ENCODE data around the gene RHBG. TPM values are rescaled to one million over a fixed set of nuclear protein-coding genes. Genes with fewer than 3 reads are reported as not detected.

Gene RHBG
- total and polyA plus RNA-seq, 12 donors, result 0.16 to 3.0 (median 0.99) TPM; not detected in 2

DNA sequence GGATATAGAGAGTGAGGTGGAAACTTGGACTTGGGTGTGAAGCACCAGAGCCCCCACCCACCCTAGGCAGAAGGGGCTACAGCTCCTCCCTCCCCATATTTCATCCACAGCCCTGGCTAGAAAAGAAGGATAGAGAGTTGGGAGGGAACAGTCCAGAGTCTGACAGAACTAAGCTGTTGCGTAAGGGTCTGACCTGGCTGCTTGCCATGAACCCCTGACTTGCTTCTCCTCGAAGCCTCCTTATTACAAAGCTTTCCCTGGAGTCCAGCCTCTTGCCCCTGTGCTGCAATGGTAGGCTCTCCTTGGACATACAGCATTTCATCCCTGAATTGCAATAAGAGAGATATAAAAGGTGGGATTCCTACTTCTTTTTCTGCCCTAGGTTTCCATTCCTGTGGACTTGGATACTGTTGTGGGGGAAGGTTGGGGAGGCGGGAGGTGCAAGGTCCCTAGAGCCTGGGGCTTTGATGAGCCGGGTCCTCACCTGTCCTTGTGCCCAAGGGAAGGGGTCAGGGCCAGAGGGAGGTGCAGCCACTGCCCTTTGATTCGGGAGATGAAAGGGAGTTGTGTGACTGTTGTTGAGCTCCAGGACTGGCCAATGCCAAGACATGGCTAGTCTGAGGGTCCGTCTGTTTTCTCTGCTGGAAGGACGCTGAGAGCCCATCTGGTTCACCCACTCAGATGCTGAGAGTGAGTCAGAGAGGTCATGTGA is 2.7 kb downstream of the RHBG start:
- DNase-seq, result peak; percentile 38 to 85 (median 69)
- Histone ChIP-seq H3K36me3 (replicated peaks in 1 of 2) (no peaks in the 10 kb centered on the region), H3K4me3 (no peak overlapping the region), H3K4me1 (replicated peaks in 1 of 2) (peaks cover 4 to 14% of the 10 kb centered on the region in 2 donors), H3K9me3 (replicated peaks in 1 of 3) (no peaks in the 10 kb centered on the region), H3K27ac (no peak overlapping the region), H3K27me3 (no peaks in the 10 kb centered on the region)
- 37 to 40% (median 38%) methylated on average over 6 to 7 of the region's 7 CpGs for WGBS, 4 donors
- TF ChIP-seq, protein P1, sequence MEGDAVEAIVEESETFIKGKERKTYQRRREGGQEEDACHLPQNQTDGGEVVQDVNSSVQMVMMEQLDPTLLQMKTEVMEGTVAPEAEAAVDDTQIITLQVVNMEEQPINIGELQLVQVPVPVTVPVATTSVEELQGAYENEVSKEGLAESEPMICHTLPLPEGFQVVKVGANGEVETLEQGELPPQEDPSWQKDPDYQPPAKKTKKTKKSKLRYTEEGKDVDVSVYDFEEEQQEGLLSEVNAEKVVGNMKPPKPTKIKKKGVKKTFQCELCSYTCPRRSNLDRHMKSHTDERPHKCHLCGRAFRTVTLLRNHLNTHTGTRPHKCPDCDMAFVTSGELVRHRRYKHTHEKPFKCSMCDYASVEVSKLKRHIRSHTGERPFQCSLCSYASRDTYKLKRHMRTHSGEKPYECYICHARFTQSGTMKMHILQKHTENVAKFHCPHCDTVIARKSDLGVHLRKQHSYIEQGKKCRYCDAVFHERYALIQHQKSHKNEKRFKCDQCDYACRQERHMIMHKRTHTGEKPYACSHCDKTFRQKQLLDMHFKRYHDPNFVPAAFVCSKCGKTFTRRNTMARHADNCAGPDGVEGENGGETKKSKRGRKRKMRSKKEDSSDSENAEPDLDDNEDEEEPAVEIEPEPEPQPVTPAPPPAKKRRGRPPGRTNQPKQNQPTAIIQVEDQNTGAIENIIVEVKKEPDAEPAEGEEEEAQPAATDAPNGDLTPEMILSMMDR (IDR thresholded peaks at IDR 0.05), result no peak
- no peak for TF ChIP-seq POLR2A (IDR thresholded peaks at IDR 0.05)
- intact Hi-C loops (cut with DNase I), result no loop called here

DNA sequence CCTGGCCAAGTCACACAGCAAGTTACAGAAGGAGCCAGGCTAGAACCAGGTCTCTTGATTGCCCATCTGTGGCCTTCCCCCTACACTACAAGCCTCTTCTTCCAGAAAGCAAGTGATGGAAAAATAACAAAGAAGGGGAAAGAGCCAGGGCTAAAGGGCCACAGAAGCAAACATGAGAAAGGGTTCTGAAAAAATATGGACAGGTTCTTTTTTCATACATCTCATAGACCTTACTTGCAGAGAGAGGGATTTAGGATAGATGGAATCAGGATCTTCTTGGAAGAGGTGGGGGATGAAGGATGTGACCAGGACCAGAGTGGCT is 3.2 kb downstream of the RHBG start:
- intact Hi-C loops (cut with DNase I), result no loop called here
- H3K27ac ChIP-seq, result no peak overlapping the region
- H3K4me3 ChIP-seq, result no peak overlapping the region
- H3K36me3 ChIP-seq (replicated peaks in 1 of 2), result no peaks in the 10 kb centered on the region
- H3K27me3 ChIP-seq, result no peaks in the 10 kb centered on the region
- no peaks in the 10 kb centered on the region for H3K9me3 ChIP-seq (replicated peaks in 1 of 3)
- DNase-seq, result no peak
- TF ChIP-seq POLR2A (IDR thresholded peaks at IDR 0.05), result no peak
- TF ChIP-seq, protein P1 (IDR thresholded peaks at IDR 0.05), result no peak
- H3K4me1 ChIP-seq (replicated peaks in 1 of 2), result peaks cover 4 to 14% of the 10 kb centered on the region in 2 donors

DNA sequence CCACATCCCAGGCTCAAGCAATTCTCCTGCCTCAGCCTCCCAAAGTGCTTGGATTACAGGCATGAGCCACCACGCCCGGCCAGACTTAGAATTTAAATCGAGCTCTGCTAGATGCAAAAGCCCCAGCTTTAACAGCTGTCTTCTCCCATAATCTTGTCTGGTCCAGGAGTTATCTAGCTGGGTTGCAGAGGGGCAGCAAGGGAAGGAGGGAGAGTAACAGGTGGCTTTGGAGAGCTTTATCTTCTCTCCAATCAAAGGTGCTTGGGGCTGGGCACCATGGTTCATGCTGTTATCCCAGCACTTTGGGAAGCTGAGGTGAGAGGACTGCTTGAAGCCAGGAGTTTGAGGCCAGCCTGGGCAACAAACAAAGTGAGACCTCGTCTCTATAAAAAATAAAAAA is 3.9 kb downstream of the RHBG start:
- Histone ChIP-seq H3K27ac (no peak overlapping the region), H3K36me3 (replicated peaks in 1 of 2) (no peaks in the 10 kb centered on the region), H3K4me1 (replicated peaks in 1 of 2) (peaks cover 4 to 14% of the 10 kb centered on the region in 2 donors), H3K9me3 (replicated peaks in 1 of 3) (no peaks in the 10 kb centered on the region), H3K27me3 (no peaks in the 10 kb centered on the region), H3K4me3 (no peak overlapping the region)
- 80 to 92% (median 83%) methylated on average over 4 of the region's 4 CpGs for WGBS, 4 donors
- TF ChIP-seq, protein P1 (IDR thresholded peaks at IDR 0.05), result no peak
- no peak for TF ChIP-seq POLR2A (IDR thresholded peaks at IDR 0.05)
- intact Hi-C loops (cut with DNase I), result no loop called here
- DNase-seq, result no peak

DNA sequence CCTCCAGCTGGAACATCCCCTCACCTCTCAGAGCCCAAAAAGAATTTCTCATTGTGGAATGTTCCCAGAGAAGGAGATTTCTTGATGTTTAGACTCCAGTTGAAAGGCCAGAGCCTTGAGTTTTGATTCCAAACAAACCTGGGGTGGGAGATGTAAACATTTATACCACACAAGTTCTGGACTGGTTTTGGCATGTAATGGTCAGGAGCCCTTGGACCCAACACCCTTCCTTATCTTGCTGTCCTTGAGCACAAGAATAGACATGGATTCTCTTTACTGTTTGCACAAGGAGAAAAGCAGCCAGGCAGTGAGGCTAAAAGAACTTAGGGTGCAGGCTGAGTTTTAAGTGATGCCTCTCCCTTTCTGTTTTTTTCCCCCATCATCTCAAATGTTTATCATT is 4.5 kb downstream of the RHBG start:
- intact Hi-C loops (cut with DNase I), result no loop called here
- Histone ChIP-seq H3K27ac (no peak overlapping the region), H3K4me1 (replicated peaks in 1 of 2) (peaks cover 4 to 10% of the 10 kb centered on the region in 2 donors), H3K4me3 (no peak overlapping the region), H3K36me3 (replicated peaks in 1 of 2) (no peaks in the 10 kb centered on the region), H3K27me3 (no peaks in the 10 kb centered on the region), H3K9me3 (replicated peaks in 1 of 3) (no peaks in the 10 kb centered on the region)
- no peak for TF ChIP-seq POLR2A (IDR thresholded peaks at IDR 0.05)
- TF ChIP-seq, protein P1 (IDR thresholded peaks at IDR 0.05), result no peak
- no peak for DNase-seq
